GM23248 (cell line): ENCODE measurements around the gene CCDC149. TPM values are rescaled to one million over a fixed set of nuclear protein-coding genes. Genes with fewer than 3 reads are reported as not detected.

Source experiments
- DNase-seq: peaks from one replicate; pipeline ENCODE4 v3.0.0-alpha.2; 2015
- H2AFZ ChIP-seq: fragments of 200-600 bp; sonication (generic); 2 replicates; pipeline ENCODE4 v1.6.1; 2016; ENCODE audit warnings: antibody characterized with exemption
- H3F3A ChIP-seq: fragments of 200-600 bp; sonication (generic); 2 replicates; pipeline ENCODE4 v1.6.1; 2016; ENCODE audit warnings: mild to moderate bottlenecking, antibody characterized with exemption, mixed run types; ENCODE audit not compliant: insufficient read depth
- H3K27ac ChIP-seq: fragments of 200-600 bp; sonication (generic); 2 replicates; pipeline ENCODE4 v1.5.1; 2016; ENCODE audit warnings: mild to moderate bottlenecking
- H3K27me3 ChIP-seq: fragments of 200-600 bp; sonication (generic); replicated peaks from 2 replicates; pipeline ENCODE4 v1.6.1; 2016; ENCODE audit warnings: mild to moderate bottlenecking; ENCODE audit not compliant: insufficient read depth
- H3K36me3 ChIP-seq: fragments of 200-600 bp; sonication (generic); 2 replicates; pipeline ENCODE4 v1.6.1; 2016; ENCODE audit warnings: low read depth, mild to moderate bottlenecking
- H3K4me1 ChIP-seq: fragments of 200-600 bp; sonication (generic); 2 replicates; pipeline ENCODE4 v1.6.1; 2016; ENCODE audit warnings: mild to moderate bottlenecking; ENCODE audit not compliant: insufficient read depth
- H3K4me2 ChIP-seq: fragments of 200-600 bp; sonication (generic); one replicate; pipeline ENCODE4 v1.6.1; 2016; ENCODE audit warnings: mild to moderate bottlenecking; ENCODE audit not compliant: unreplicated experiment
- H3K4me3 ChIP-seq: fragments of 200-600 bp; sonication (generic); 2 replicates; pipeline ENCODE4 v1.5.1; 2016; ENCODE audit warnings: mild to moderate bottlenecking
- H3K79me2 ChIP-seq: fragments of 200-600 bp; sonication (generic); 2 replicates; pipeline ENCODE4 v1.6.1; 2016; ENCODE audit warnings: mild to moderate bottlenecking; ENCODE audit not compliant: insufficient read depth
- H3K9ac ChIP-seq: fragments of 200-600 bp; sonication (generic); 2 replicates; pipeline ENCODE4 v1.6.1; 2016; ENCODE audit warnings: mild to moderate bottlenecking
- H3K9me2 ChIP-seq: fragments of 200-600 bp; sonication (generic); 2 replicates; pipeline ENCODE4 v1.6.1; 2016; ENCODE audit warnings: mixed run types, mild to moderate bottlenecking, moderate library complexity; ENCODE audit not compliant: insufficient read depth
- H3K9me3 ChIP-seq: fragments of 200-600 bp; sonication (generic); one replicate; pipeline ENCODE4 v1.6.1; 2017; ENCODE audit warnings: low read depth
- H4K20me1 ChIP-seq: fragments of 200-600 bp; sonication (generic); 2 replicates; pipeline ENCODE4 v1.6.0; 2016; ENCODE audit not compliant: insufficient read depth
- EZH2 ChIP-seq: fragments of 200-600 bp; sonication (generic); IDR thresholded peaks from 2 replicates; pipeline ENCODE4 v1.6.1; 2018; ENCODE audit warnings: antibody characterized with exemption, mild to moderate bottlenecking; ENCODE audit not compliant: insufficient read depth, poor library complexity, severe bottlenecking
- EZH2phosphoT487 ChIP-seq: fragments of 200-600 bp; sonication (generic); IDR thresholded peaks from 2 replicates; pipeline ENCODE4 v1.6.1; 2018; ENCODE audit warnings: antibody characterized with exemption, moderate library complexity, mild to moderate bottlenecking, low read depth; ENCODE audit not compliant: insufficient read depth
- WGBS, 2 experiments: methylation state at CpG; one replicate each; pipeline ENCODE4 v1.1.6; 2015 to 2017; ENCODE audit warnings: low lambda C conversion rate in 2 of 2, low coverage in 1 of 2; ENCODE audit errors: missing lambda C conversion rate in 2 of 2; 5-methylcytosine and 5-hydroxymethylcytosine counted together
- in situ Hi-C: fragments of 300-500 bp; cut with MboI; formaldehyde crosslinking; loops from 2 replicates; pipeline ENCODE4 v1.15.0; 2020
- polyA plus RNA-seq: library from polyadenylated mRNA; unstranded; fragments of >200 nt; fragmentation: Nextera tagmentation; extraction: Ambion mirVana; gene quantifications from 2 replicates; pipeline ENCODE4 v1.2.1, GENCODE V29; 2016
- total RNA-seq: library from RNA; depleted of rRNA; stranded (reverse); fragments of >200 nt; shearing (Covaris generic); gene quantifications from 2 replicates; pipeline ENCODE4 v1.2.3, GENCODE V29; 2014

The CCDC149 gene
- total and polyA plus RNA-seq, 2 experiments from 2014 or later, result 6.1 to 9.7 TPM

DNA sequence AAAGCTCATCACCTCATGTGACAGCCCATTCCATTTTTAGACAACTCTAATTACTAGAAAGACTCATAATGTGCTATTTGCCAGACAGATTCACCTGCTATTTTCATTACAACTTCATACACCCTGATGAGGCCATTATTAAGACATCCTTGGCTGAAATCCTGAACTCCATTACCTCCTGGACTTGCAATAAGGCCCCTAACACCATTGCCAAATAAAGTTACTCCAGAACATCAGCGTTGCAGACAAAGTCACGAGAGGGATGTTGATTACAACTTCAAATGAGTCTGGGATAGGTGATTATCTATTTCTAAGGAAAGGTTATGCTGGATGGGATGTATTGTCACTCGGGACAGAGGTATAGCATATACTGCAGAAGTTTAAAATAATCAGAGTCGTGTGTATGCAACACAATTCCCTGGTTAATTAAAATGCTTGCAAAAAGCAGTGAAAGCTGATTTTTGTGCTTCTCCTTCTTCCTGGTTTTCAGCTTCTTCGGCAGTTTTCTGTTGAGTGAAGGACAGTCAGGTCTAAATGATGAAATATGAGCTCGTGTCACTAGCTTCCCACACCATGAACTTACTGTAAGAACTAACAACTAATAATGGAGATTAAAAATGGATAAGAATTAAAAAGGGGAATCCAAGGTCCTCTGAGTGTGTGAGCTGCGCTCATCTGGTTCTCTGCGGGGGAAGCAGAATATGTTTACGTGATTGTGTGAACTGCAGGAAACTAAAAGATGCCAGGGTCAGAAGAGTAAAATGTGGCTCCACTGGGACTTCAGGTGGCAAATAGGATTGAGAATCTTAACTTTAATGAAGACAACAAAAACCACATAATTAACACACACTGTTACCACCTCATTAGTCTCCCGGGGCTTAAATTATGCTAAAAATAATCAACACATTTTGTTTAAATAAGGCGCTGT lies 135.0 kb downstream of the CCDC149 start:
- Histone ChIP-seq H3K27me3 (no peaks in the 10 kb centered on the region), H3K9ac (no peak overlapping the region), H3K4me2 (peak overlapping the region; percentile 37), H3K4me3 (no peak overlapping the region), H4K20me1 (no peaks in the 10 kb centered on the region), H3K79me2 (no peaks in the 10 kb centered on the region), H3K9me3 (no peaks in the 10 kb centered on the region), H3K36me3 (no peaks in the 10 kb centered on the region), H3K4me1 (peaks cover 41% of the 10 kb centered on the region), H2AFZ (no peak overlapping the region), H3K27ac (0 out of 2 replicates have a peak overlapping the region, but pooled peaks have one; percentile 4), H3F3A (peaks cover 44% of the 10 kb centered on the region), H3K9me2 (no peaks in the 10 kb centered on the region)
- in situ Hi-C loops, result no loop called here
- WGBS, 2 experiments, result 42 to 44% methylated on average over 11 of the region's 11 CpGs
- DNase-seq, result peak; percentile 15
- TF ChIP-seq EZH2 (no peak), EZH2phosphoT487 (no peak)

GRCh38 chr4:24775750-24776149 lies 137.1 kb downstream of the CCDC149 start:
- WGBS, 2 experiments, result 80 to 88% methylated on average over 3 of the region's 3 CpGs
- in situ Hi-C loops, result no loop called here
- Histone ChIP-seq H3K9me2 (no peaks in the 10 kb centered on the region), H3K27ac (no peak overlapping the region), H4K20me1 (no peaks in the 10 kb centered on the region), H3K79me2 (no peaks in the 10 kb centered on the region), H3K36me3 (no peaks in the 10 kb centered on the region), H3K27me3 (no peaks in the 10 kb centered on the region), H3K4me1 (peaks cover 45% of the 10 kb centered on the region), H3K9ac (no peak overlapping the region), H3K9me3 (no peaks in the 10 kb centered on the region), H3K4me2 (no peak overlapping the region), H3K4me3 (no peak overlapping the region), H2AFZ (no peak overlapping the region), H3F3A (peaks cover 51% of the 10 kb centered on the region)
- DNase-seq, result peak; percentile 15
- no peak for TF ChIP-seq EZH2
- no peak for TF ChIP-seq EZH2phosphoT487

GRCh38 chr4:24775032-24775605 lies 137.7 kb downstream of the CCDC149 start:
- no peak overlapping the region for H3K4me3 ChIP-seq
- no peak overlapping the region for H3K9ac ChIP-seq
- in situ Hi-C loops, result no loop called here
- TF ChIP-seq EZH2phosphoT487, result no peak
- no peak overlapping the region for H3K27ac ChIP-seq
- peaks cover 54% of the 10 kb centered on the region for H3F3A ChIP-seq
- peaks cover 51% of the 10 kb centered on the region for H3K4me1 ChIP-seq
- no peaks in the 10 kb centered on the region for H3K9me3 ChIP-seq
- H3K4me2 ChIP-seq, result no peak overlapping the region
- H3K9me2 ChIP-seq, result no peaks in the 10 kb centered on the region
- no peaks in the 10 kb centered on the region for H3K27me3 ChIP-seq
- no peak overlapping the region for H2AFZ ChIP-seq
- DNase-seq, result peak; percentile 49
- 72 to 80% methylated on average over 2 of the region's 2 CpGs for WGBS, 2 experiments
- no peaks in the 10 kb centered on the region for H3K36me3 ChIP-seq
- no peaks in the 10 kb centered on the region for H4K20me1 ChIP-seq
- no peaks in the 10 kb centered on the region for H3K79me2 ChIP-seq

DNA sequence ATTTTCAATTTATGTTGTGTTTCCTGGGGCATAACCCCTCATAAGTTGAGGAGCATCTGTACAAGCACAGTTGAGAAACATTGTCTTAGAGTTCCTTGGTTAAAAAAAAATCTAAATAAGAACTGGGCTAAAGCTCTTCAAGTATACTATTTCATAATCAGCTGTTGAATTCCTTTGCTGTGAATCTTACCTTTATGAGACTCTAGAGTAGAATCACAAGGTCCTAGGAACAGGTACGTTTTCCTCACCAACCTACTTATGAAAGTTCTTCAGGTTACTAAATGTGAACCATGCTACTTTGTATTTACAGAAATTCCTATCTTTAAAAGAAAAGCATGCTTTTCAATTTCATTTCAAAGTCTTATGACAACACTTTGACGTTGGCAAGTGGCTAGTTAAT lies 138.4 kb downstream of the CCDC149 start:
- no peaks in the 10 kb centered on the region for H3K36me3 ChIP-seq
- H3K79me2 ChIP-seq, result no peaks in the 10 kb centered on the region
- H3K4me1 ChIP-seq, result peaks cover 53% of the 10 kb centered on the region
- peaks cover 54% of the 10 kb centered on the region for H3F3A ChIP-seq
- H3K9ac ChIP-seq, result no peak overlapping the region
- no peaks in the 10 kb centered on the region for H4K20me1 ChIP-seq
- no peaks in the 10 kb centered on the region for H3K9me3 ChIP-seq
- no peak for TF ChIP-seq EZH2
- TF ChIP-seq EZH2phosphoT487, result no peak
- H3K27me3 ChIP-seq, result no peaks in the 10 kb centered on the region
- H2AFZ ChIP-seq, result no peak overlapping the region
- 50 to 96% methylated on average over 1 to 2 of the region's 2 CpGs for WGBS, 2 experiments
- no peak overlapping the region for H3K27ac ChIP-seq
- no peak overlapping the region for H3K4me3 ChIP-seq
- no peak overlapping the region for H3K4me2 ChIP-seq
- peak; percentile 47 for DNase-seq
- no peaks in the 10 kb centered on the region for H3K9me2 ChIP-seq
- in situ Hi-C loops, result no loop called here
